SK-MEL-5 (cell line): Measurements from ENCODE around the gene JAK2. TPM values are rescaled to one million over a fixed set of nuclear protein-coding genes. Genes with fewer than 3 reads are reported as not detected.
"Not testable (repeated sequence)": the region's sequence is repeated elsewhere in the genome, so short reads cannot be mapped to it uniquely, and the experiment has no call there.

Experiments used
- DNase-seq: peaks from one replicate; pipeline ENCODE4 v3.0.0-alpha.2; 2016; ENCODE audit warnings: low read depth, low spot score
- in situ Hi-C: cut with HindIII; loops from 2 replicates; pipeline ENCODE4 v1.10.0; 2016; ENCODE audit warnings: low sequenced_read_pairs, high pct_unique_total_duplicates, low pct_unique_long_range_greater_than_20kb
- total RNA-seq: library from RNA; depleted of rRNA; stranded (reverse); fragments of >200 nt; shearing (Covaris generic); gene quantifications from 2 replicates; pipeline ENCODE4 v1.2.3, GENCODE V29; 2014; rRNA removed

JAK2 gene
- total RNA-seq, 1 experiment from 2014 or later = 4.3 TPM

DNA sequence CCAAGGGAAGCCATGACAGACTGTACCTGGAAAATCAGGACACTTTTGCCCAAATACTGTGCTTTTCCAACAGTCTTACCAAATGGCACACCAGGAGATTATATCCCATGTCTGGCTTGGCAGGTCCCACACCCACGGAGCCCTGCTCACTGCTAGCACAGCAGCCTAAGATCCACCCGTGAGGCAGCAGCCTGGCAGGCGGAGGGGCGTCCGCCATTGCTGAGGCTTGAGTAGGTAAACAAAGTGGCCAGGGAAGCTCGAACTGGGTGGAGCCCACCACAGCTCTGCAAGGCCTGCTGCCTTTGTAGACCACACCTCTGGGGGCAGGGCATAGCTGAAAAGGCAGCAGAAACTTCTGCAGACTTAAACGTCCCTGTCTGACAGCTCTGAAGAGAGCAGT is 116.1 kb downstream of the JAK2 start:
- DNase-seq, in situ Hi-C loops: not testable (repeated sequence)

DNA sequence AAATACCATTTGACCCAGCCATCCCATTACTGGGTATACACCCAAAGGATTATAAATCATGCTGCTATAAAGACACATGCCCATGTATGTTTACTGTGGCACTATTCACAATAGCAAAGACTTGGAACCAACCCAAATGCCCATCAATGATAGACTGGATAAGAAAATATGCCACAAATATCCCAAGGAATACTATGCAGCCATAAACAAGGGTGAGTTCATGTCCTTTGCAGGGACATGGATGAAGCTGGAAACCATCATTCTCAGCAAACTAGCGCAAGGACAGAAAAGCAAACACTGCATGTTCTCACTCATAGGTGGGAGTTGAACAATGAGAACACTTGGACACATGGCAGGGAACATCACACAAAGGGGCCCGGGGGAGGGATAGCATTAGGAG is 121.4 kb downstream of the JAK2 start:
- in situ Hi-C loops, DNase-seq: not testable (repeated sequence)

DNA sequence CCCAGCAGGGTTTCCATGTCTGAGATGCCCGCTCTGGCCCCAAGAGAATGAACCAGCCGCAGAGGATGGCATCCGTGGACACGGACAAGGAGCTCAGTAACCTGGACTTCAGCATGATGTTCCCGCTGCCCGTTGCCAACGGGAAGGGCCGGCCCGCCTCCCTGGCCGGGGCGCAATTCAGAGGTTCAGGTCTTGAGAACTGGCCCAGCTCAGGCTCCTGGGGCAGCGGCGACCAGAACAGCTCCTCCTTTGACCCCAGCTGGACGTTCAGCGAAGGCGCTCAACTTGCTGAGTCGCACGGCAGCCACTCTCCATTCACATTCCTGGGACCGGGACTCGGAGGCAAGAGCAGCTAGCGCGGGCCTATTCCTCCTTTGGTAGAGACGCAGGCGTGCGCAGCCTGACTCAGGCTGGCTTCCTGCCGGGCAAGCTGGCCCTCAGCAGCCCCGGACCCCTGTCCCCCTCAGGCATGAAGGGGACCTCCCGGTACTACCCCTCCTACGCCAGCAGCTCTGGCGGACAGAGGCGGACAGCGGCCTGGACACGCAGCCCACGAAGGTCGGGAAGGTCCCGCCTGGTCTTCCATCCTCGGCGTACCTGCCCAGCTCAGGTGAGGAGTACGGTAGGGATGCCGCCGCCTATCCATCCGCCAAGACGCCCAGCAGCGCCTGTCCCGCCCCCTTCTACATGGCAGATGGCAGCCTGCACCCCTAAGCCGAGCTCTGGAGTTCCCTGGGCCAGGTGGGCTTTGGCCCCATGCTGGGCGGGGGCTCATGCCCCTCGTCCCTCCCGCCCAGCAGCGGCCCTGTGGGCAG is 126.0 kb downstream of the JAK2 start:
- in situ Hi-C loops = no loop called here
- DNase-seq = no peak

DNA sequence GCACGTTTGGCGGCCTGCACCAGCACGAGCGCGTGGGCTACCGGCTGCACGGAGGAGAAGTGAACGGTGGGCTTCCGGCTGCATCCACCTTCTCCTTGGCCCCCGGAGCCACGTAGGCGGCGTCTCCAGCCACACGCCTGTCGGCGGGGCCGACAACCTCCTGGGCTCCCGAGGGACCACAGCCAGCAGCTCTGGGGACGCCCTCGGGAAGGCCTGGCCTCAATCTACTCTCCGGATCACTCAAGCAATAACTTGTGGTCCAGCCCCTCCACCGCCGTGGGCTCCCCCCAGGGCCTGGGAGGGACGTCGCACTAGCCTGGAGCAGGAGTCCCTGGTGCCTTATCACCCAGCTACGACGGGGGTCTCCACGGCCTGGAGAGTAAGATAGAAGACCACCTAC is 126.6 kb downstream of the JAK2 start:
- in situ Hi-C loops = no loop called here

DNA sequence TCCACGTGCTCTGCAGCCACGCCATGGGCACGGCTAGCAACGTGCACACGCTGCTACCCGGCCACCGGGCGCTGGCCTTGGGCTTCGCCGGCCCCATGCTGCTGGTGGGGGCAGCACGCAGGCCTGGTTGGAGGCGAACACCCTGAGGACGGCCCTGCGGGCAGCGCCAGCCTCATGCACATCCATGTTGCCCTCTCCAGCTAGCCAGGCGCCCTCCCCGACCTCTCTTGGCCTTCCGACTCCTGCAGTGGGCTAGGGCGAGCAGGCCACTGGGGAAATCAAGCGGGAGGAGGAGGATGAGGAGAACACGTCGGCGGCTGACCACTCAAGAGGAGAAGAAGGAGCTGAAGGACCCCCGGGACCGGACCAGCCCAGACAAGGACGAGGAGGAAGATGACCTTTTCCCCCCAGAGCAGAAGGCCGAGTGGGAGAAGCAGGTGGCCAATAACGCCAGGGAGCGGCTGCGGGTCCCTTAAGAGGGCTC is 127.1 kb downstream of the JAK2 start:
- in situ Hi-C loops = no loop called here
- no peak for DNase-seq

More for the DNA sequence above, 126.6 kb downstream of the JAK2 start:
- no peak for DNase-seq

DNA sequence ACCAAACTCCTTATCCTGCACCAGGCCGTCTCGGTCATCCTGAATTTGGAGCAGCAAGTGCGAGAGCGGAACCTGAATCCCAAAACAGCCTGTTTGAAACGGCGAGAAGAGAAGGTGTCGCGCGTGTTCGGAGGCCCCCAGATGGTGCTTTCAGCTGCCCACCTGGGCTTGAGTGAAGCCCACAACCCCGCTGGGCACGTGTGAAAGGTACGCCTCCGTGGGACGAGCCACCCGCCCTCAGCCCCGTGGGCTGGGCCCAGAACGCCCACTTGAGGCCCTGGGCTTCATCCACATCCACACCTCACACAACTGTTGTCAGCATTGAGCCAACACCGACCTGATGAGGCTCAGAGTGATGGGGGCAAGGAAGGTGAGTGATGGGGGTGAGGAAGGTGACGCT is 127.6 kb downstream of the JAK2 start:
- in situ Hi-C loops = no loop called here

DNA sequence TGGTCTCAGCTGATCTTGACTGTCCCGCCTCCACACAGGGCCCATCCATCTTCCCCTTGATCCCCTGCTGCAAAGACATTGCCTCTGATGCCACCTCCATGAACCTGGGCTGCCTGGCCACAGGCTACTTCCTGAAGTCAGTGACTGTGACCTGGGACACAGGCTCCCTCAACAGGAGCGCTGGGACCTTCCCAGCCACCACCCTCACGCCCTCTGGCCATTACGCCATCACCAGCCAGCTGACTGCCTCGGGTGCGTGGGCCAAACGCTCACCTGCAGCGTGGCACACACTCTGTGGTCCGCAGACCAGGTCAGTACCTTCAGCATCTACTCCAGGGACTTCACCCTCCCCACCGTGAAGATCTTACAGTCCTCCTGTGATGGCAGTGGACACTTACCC is 128.5 kb downstream of the JAK2 start:
- in situ Hi-C loops = no loop called here
- no peak for DNase-seq

More for the DNA sequence above, 127.6 kb downstream of the JAK2 start:
- no peak for DNase-seq

DNA sequence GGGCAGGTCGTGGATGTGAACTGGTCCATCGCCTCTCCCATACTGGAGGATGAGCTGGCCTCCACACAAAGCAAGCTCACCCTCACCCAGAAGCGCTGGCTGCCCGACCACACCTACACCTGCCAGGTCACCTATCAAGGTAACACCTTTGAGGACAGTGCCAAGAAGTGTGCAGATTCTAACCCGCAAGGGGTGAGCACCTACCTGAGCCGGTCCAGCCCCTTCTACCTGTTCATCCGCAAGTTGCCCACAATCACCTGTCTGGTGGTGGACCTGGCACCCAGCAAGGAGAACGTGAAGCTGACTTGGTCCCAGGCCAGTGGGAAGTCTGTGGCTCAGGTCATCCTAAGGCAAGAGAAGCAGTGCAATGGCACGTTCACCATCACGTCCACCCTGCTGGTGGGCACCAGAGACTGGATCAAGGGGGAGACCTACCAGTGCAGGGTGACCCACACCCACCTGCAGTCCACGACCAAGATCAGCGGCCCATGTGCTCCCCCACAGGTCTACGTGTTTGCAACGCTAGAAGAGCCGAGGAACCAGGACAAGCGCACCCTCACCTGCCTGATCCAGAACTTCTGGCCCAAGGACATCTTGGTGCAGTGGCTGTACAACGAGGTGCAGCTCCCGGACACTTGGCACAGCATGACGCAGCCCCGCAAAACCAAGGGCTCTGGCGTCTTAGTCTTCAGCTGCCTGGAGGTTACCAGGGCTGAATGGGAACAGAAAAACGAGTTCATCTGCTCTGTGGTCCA is 129.1 kb downstream of the JAK2 start:
- in situ Hi-C loops = no loop called here
- no peak for DNase-seq

DNA sequence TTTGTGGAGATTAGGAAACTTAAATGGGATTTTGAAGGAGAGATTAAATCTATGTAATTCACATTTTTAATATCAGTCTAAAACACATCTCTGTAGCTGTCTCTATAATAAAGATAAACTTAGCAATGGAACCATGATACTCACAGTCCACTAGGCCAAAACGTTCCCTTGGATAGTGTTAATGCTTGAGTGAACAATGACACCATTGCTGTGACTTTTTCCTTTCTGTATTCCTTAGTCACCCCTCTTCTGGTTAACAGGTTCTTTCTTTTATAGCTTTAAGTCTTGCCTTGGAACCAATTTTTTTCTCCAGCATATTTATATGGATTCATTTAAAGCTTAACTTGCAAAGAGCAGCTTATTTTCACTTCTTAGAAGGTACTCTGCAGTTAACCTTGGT is 137.0 kb downstream of the JAK2 start:
- in situ Hi-C loops = no loop called here
- DNase-seq = no peak

DNA sequence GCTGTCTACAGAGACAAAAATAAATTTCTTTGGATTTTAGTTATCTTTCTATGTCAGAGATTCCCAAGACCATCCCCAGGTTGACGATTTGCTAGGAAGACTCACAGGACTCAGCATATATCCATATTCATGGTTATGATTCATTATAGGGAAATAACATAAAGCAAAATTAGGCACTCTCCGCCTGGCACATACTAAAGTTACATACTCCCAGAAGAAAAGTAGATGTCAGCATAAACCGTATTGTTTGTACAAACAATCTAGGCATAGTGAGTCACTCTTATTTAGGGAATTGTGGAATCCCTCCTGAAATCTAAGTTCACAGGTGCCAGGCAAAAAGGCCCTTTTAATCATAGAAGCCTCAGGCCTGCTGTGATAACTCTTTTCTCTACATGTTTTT is 137.4 kb downstream of the JAK2 start:
- in situ Hi-C loops = no loop called here
- DNase-seq = no peak

DNA sequence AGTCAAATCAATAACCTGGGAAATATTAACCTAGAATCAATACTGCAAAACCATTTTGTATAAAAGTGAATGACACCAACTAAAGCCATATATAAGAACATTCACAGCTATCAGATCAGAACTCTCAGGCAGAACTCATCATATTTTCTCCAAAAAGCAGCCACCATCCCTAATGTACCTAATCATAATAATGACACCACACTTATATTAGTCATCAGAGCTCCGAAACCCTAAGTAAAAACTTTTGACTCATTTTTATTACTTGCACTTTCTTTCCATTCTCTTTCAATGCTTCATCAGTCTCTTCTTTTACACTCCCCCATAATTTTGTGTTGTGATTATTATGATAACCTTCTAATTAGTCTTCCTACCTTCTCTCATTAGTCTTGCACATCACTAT is 155.1 kb downstream of the JAK2 start:
- no peak for DNase-seq

DNA sequence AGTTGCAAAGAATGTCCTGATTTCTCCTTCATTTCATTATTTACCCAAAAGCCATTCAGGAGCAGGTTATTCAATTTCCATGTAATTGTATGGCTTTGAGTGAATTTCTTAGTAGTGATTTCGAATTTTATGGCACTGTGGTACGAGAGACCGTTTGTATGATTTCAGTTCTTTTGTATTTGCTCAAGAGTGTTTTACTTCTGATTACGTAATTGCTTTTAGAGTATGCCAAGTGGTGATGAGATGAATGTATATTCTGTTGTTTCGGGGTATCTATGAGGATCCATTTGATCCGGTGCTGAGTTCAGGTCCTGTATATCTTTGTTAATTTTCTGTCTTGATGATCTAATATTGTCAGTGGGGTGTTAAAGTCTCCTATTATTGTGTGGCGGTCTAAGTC is 159.1 kb downstream of the JAK2 start:
- in situ Hi-C loops = no loop called here

More for the DNA sequence above, 155.1 kb downstream of the JAK2 start:
- in situ Hi-C loops = no loop called here

DNA sequence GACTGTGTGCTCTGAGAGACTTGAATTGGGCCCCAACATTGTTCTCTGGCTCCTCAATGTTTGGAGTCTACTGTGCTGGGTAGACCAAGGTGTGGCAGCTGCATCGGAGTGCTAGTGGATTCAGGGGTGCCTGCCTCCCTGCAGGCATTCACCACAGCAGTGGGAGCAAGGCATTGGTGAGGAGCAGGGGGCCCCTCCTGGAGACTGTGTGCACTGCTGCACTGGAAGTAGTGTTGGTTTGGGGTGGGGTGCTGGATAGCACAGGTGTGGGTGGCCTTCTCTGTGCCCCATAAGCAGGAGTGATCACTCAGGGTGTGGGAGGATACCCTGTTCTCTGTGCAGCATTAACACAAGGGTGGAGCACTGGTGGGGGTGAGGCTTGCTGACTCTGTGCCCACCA is 161.2 kb downstream of the JAK2 start:
- DNase-seq = no peak
- in situ Hi-C loops = no loop called here

More for the DNA sequence above, 159.1 kb downstream of the JAK2 start:
- no peak for DNase-seq

Other genes with a start within 250 kb of the JAK2 start
- gene AK3, start 244.1 kb upstream of the JAK2 start, total RNA-seq = 42.5 and 45.3 TPM in 2 replicates
- 17.6 and 21.5 TPM in 2 replicates for gene RCL1, start 192.3 kb upstream of the JAK2 start, total RNA-seq
- gene INSL6, start 200.4 kb downstream of the JAK2 start, total RNA-seq = not detected in 2 replicates
- gene INSL4, start 246.1 kb downstream of the JAK2 start, total RNA-seq = 0.13 and 0.40 TPM in 2 replicates